T-helper 2 cell (primary cell): ENCODE data around the gene MCL1.

ENCODE experiments used
- DNase-seq, 5 experiments: peaks; one replicate each; pipeline versions ENCODE4 v3.0.0 to v3.0.0-alpha.2; 2012 to 2022

Gene MCL1

DNA sequence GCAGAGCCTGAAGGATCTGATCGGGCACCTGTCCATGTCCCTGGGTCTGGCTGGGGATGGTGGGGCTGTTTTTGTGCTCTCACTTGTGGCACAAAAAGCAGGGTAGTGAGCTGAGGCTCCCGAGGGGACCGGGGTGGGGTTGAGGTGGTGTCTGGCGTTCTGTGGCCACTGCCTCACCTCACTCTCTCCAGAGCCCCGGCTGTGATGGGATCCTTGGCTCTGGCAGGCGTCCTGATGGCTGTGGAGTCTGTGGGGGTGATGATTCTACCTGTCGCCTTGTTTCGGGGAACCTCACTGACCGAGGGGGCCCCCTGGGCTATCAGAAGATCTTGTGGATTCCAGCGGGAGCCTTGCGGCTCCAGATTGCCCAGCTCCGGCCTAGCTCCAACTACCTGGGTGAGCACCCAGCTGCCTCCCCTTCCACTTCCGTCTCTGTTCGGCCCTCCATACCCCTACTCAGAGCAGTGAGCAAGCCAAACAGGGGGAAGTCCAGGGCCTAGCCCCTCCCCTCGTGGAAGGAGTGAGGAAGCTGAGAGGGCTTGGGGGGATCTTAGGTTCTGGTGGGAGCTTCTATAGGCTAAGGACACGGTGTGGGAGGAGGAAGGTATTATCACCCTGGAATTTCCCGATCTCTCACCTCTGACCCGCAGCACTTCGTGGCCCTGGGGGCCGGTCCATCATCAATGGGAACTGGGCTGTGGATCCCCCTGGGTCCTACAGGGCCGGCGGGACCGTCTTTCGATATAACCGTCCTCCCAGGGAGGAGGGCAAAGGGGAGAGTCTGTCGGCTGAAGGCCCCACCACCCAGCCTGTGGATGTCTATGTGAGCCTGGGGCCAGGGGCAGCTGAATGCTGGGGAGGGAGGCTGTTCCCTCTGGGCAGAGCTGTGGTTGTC, 23.2 kb downstream of the MCL1 start:
- DNase-seq: no peak

DNA sequence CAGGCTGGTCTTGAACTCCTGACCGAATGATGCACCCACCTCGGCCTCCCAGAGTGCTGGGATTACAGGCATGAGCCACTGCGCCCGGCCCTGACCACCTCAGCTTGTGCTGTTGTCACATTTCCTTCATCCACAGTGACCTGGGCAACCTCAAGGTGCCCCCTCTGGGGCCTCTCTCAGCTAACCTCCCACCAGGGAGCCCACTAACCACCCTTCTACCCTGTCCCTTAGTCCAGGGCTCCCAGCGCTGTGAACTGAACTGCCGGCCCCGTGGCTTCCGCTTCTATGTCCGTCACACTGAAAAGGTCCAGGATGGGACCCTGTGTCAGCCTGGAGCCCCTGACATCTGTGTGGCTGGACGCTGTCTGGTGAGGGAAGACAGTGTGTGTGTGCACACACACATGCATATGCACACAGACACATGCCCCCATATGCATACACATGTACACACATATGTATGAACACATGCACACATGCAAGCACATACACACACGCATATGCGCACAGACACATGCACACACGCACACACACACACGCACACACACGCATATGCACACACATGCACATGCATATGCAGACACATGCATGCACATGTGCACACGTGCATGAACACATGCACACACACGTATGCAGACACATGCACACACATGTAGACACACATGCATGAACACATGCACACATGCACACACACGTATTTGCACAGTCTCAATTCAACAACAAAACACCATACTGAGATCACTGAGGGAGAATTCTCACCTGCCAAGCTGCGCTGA, 24.0 kb downstream of the MCL1 start:
- no peak for DNase-seq

DNA sequence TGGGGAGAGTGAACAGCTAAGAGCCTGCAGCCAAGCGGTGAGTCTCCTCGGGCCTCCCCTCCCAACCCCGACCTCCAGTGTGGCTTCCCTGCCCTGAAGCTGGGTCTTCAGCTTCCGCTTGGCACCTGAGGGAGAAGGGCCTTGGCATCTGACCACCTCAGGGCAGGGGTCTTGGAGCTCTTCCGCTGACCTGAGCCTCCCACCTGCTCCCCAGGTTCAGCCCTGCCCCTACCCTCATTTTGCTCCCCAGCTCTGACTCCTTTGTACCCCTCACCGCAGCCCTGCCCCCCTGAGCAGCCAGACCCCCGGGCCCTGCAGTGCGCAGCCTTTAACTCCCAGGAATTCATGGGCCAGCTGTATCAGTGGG, 25.3 kb downstream of the MCL1 start:
- DNase-seq: no peak

DNA sequence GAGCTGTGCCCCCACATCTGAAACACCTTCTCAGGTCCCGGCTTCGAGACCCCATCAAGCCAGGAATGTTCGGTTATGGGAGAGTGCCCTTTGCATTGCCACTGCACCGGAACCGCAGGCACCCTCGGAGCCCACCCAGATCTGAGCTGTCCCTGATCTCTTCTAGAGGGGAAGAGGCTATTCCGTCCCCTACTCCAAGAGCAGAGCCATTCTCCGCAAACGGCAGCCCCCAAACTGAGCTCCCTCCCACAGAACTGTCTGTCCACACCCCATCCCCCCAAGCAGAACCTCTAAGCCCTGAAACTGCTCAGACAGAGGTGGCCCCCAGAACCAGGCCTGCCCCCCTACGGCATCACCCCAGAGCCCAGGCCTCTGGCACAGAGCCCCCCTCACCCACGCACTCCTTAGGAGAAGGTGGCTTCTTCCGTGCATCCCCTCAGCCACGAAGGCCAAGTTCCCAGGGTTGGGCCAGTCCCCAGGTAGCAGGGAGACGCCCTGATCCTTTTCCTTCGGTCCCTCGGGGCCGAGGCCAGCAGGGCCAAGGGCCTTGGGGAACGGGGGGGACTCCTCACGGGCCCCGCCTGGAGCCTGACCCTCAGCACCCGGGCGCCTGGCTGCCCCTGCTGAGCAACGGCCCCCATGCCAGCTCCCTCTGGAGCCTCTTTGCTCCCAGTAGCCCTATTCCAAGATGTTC, 25.9 kb downstream of the MCL1 start:
- DNase-seq: no peak

DNA sequence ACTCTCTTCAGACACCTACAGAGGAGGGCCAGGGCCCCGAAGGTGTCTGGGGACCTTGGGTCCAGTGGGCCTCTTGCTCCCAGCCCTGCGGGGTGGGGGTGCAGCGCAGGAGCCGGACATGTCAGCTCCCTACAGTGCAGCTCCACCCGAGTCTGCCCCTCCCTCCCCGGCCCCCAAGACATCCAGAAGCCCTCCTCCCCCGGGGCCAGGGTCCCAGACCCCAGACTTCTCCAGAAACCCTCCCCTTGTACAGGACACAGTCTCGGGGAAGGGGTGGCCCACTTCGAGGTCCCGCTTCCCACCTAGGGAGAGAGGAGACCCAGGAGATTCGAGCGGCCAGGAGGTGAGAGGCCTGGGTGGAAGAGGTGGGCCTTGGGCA, 26.5 kb downstream of the MCL1 start:
- DNase-seq: no peak

DNA sequence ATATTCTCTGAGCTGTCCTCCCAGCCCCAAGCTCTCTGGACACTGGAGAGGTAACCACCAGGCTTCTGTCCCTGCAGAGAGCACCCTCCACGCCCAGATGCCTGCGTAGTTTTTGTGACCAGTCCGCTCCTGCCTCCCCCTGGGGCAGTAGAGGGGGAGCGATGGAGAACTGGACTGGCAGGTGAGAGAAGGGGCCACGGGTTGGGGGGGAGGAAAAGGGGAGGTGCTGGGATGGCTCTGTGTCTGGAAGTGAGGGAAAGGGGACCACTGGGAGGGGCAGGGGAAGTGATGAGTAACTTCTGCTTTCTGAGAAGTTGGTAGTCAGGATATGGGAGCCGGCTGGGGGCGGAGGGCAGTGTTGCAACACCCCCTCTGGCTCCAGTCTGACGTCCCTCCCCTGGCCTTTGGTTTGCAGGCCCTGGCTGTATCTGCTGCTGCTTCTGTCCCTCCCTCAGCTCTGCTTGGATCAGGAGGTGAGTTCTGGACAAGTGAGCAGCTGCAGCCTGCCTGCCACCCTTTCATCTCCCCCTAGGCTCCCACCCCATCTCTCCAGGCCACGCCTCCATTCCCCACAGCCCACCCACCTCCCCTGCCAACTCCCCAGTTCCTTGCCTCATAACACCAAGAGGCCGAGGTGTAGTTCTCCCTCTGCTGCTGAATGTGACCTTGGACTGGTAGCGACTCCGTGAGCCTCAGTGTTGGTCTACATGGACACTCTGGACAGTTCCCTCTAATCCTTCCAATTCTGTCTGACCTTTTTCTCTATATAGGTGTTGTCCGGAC, 27.1 kb downstream of the MCL1 start:
- no peak for DNase-seq

DNA sequence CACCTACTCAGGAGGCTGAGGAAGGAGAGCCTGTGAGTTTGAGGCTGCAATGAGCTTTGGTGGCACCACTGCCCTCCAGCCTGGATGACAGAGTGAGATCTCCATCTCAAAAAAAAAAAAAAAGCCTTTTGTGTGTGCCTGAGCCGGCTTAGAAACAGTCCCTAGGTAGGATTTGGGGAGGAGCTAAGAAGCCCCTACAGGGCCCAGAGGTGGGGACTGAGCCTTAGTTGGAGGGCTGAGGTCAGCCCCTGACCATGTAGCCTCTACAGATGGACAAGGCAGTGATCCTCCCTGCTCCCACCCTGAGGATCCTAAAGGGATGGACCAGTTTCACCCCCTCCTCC, 27.7 kb downstream of the MCL1 start:
- DNase-seq: no peak

DNA sequence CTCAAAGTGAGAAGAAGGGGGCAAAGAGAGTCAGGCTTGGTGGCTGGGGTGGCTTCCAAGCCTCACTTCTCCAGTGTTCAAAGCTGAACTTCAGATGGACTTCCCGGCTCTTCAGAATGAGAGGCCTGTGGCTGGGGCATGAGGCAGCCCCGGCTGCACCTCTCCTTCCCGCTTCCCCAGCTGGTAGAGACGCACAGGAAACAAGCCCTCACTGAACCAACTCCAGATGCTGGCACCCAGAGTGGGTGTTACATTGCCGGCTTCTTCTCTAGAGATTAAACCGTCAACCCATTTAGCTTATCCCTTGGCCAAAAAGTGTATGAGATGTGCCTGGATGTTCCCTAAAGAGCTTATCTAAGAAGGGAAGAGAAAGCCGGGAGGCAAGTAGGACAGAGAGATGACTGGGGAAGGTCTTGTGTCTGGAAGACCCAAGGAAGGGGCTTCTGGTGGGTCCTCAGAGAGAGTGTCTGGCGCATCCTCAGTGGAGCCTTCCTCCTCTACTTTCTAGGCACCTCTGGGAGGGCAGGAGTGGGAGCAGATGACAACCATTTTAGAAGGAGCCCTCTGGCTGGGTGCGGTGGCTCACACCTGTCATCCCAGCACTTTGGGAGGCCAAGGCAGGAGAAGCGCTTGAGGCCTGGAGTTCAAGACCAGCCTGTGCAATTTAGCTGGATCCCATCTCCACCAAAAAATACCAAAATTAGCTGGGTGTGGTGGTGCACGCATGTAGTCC, 28.2 kb downstream of the MCL1 start:
- no peak for DNase-seq

DNA sequence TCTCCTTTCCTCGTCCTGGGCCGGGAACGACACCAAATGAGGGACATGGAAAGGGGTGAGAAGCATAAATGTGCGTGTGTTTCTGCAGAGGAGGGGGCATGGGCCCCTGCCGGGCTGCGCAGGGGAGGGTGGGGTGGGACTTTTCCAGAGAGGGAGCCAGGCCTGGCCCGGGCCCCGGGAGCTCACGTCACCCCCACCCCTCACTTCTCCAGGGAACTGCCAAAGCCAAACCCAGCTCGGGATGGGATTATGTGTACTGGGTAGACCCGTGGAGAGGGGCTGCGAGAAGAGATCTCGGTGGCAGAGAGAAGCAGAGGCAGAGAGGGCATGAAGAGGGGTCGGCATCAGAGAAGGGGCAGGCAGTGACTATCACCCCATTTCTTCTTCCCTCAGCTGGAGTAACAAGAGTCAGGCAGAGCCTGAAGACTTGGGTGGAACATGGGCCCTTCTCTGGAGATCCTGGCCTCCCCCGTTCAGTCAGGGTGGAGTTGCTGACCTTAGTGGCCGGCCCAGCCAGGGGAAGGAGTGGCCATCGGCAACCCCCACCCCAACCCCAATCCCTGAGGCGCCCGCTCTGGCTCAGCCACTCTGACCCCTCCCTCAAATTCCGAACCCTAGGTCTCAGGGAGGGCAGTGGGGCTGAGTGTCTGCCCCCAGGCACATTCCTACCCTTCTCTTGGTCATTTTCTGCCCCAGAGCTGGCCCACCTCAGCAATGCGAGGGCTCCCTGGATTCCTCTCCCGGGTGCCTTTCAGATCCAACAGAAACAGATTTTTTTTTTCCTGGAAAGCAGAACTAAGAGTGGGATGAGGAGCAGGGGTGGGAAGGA, 29.0 kb downstream of the MCL1 start:
- no peak for DNase-seq

DNA sequence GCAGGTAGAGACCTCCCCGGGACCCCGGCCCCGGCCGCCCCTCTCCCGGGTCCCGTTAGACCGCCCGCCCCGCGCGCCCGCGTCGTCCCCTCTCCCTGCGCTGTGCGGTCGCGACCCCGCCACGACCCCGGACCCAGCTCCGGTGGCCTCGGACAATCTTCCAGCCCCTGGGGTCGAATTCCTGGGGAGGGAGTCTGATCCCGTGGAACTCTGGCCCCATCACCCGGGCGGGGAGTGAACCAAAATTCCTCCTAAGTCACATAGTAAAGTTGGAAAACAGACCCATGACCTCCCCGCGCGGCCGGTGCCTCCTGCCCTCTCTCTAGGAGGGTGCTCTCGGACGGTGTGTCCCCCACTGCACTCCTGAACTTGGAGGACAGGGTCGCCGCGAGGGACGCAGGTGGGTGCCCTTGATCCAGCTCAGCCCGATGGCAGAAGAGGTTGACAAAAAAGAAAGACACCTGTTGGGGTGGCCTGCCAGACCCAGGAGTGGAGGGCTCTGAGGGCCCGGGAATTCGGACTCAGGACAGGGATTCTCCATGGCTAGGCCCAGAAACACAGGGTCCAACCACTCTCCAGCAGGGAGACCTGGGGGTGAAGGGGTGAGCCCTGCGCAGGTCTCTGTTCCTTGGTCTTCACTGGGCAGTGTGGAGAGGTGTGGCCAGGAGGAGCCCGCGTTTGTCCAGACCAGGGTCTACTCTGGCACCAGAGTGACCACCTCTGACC, 29.8 kb downstream of the MCL1 start:
- no peak for DNase-seq

DNA sequence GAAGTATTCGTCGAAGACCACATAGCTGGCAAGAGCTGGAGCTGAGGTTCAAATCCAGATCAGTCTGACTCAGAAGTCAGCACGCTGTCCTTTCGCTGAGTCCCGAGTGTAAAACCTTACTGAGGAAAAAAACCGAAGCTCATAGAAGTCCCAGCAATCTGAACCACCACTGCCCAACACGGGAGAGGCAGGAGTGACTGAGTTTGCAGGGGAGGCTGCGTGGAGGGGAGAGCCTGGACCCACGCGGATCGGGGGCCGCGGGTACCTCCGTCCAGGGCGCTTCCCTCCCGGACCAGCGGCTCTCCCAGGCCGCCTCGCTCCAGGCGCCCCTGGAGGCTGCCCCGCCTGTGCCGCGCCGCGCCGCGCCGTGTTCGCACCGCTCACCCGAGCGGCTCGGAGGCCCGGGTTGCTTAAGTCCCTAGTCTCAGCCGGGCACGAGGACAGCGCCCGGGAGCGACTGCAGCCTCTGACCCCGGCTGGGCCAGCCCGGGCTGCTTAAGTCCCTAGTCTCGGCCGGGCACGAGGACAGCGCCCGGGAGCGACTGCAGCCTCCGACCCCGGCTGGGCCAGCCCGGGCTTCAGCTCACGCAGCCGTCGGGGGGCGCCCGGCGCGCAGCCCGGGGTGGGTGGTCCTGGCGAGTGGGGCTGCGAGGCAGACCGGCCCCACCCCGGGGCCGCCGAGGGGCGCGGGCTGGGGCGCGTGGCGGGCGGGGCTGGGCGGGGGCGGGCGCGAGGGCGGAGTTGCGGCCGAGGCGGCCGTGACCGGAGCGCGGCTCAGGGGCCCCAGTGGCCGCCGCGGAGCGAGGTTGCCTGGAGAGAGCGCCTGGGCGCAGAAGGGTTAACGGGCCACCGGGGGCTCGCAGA, 30.5 kb downstream of the MCL1 start, which contains the start of gene ADAMTSL4:
Gene ADAMTSL4, plus strand, starts transcription at position 777 of the 864 bp plus-strand sequence. CDS start 2,881 bp downstream, outside the sequence.
- peak in 2 of 5 experiments; percentile 6 to 55 for DNase-seq

DNA sequence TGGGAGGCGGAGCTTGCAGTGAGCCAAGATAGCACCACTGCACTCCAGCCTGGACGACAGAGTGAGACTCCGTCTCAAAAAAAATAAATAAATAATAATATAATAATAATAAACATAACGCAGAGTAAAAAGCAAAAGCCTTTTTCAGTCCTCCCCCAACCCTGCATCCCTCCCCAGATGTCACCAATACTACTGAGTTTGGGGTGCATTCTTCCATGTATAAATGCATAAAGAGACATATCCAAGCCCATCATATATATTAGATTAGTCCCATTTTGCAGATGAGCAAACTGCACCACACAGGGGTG, 31.1 kb downstream of the MCL1 start:
- DNase-seq: no peak

DNA sequence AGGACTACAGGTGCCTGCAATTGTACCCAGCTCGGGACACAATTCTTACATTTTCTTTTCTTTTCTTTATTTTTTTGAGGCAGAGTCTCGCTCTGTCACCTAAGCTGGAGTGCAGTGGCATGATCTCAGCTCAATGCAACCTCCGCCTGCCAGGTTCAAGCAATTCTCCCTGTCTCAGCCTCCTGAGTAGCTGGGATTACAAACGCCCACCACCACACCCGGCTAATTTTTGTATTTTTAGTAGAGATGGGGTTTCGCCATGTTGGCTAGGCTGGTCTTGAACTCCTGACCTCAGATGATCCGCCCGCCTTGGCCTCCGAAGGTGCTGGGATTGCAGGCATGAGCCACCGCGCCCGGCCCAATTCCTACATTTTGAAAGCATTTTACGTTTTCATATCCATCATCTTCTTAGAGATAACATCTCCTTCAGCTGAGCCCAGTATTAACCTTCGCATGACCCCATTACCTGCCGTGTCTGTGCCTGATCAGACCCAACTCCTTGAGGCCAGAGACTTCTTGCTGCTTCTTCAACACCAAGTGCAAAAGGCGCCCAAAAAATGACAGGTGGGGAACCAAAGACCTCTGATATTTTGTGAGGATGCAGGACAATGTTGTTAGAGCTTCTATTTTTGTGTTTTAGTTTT, 33.0 kb downstream of the MCL1 start:
- no peak for DNase-seq

DNA sequence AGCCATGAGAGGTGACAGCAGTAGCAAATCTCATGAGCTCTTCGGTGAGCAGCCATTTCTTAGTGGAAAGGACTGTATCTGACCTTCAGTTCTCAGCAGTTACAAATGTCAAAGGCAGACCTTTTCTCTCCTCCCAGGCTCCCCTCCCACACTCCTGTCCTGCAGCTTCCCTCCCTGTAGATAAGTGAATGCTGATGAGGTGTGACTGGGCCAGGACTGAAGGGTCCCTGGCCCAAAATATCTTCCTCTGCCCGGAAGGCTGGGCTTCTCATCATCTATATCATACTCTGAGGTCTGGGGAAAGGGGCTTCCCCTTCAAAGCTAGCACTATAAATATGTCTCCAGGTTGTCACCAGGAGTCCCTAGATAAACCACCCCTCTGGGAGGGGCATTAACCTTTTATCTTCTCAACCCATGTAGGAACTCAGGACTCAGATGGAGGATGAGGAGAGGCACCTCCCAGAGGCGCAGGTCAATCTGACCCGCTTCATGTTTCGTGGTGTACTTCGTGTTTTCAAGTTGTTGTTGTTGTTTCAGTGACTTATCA, 33.9 kb downstream of the MCL1 start:
- no peak for DNase-seq

DNA sequence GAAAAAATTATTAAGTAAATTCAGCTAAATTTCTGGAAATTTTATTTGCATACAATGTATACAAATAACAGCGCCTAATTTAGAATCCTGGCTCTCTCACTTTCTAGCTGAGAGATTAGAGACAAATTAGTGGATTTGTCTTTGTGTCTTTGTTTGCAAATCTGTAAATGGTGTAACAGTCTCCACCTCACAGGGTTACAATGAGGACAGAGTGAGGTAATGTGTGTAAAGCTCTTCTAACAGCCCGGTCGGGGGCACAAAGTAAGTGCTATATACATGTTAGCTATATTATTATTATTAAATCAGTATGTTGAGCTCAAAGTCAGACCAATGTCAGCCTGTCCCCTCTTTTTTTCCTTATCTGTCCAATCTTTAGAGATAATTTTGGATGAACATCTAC, 35.2 kb downstream of the MCL1 start:
- DNase-seq: no peak

DNA sequence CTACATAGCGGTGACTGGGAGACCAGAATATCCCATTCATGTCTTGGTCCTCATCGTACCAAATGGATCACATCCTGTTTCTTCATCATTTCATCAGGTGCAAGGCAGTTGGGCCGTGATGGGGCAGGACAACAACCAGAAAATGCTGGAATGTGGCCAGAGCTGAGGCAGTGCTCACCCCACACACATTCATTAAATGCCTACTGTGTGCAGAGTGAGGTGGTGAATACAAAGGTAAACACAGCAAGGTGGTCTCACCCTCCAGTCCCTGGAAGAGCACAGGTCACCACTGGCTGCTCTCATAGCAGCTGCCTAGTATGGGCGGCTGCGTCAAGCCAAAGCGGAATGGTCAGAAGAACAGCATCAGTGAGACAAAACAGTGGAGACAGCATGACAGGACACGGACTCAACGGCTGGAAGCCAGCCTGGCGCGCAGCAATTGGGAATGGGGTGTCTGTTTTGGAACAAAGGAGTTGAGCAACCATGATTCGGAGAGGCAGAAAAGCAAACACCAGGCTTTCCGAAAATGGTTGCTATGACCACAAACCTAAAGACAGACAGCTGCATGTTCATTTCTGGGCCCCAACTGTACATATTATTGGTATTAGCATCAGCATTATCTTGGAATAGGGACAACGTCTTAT, 35.8 kb downstream of the MCL1 start:
- DNase-seq: no peak

DNA sequence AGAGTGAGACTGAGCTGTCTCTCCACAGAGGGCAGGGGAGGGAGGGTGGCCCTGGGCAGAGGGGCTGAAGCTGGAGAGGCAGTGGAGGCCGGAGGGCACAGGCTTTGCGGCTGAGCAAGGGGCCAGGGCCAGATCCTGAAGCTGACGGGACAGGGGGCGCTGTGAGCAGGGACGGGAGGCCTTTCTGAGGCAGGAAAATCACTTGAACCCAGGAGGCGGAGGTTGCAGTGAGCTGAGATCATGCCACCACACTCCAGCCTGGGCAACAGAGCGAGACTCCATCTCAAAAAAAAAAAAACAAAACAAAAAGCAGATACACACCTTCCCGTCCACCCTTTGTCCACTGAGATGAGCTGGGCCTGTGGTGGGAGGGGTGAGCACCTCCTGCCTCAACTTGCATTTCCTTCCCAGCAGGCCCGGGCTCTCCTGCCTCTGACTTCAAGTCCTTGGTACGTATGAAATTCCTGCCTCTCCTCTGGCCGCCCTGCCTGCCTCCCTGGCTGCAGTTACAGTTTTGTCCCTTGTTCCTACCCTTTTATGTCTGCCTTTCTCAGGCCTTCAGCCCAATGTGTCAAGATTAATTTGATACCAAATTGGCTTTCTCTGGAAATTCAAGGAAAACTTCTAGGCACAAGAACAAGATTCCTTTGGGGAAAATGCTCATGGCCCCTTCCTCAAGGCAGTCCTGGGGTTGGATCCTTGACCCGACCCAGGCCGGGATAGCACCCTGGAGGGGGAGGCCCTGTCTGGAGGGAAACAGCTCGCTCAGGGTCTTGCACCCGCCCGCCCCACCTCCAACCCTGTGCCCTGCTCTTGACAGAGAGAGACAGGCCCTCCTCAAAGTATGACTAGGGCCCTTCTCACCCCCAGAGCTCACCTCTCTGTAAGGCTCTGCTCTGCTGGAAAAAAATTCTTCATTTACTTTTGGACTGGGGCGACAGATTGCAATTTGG, 41.4 kb downstream of the MCL1 start:
- no peak for DNase-seq
